Stomach smooth muscle (tissue), 2 donors: ENCODE measurements around the gene PRRT2.
"Not testable (repeated sequence)": the region's sequence is repeated elsewhere in the genome, so short reads cannot be mapped to it uniquely, and the experiment has no call there.

Experiments used
- H3K27ac ChIP-seq: one replicate; pipeline ENCODE4 v1.7.0; 2013; ENCODE audit warnings: mild to moderate bottlenecking, low read length, inconsistent platforms
- H3K27me3 ChIP-seq, 2 donors: one replicate each; pipeline ENCODE4 v1.7.0; 2013; ENCODE audit warnings: low read length in 2 of 2; ENCODE audit not compliant: insufficient read depth in 2 of 2, control insufficient read depth in 1 of 2
- H3K36me3 ChIP-seq, 2 donors: one replicate each; pipeline ENCODE4 v1.7.0; 2013; ENCODE audit warnings: low read length in 2 of 2; ENCODE audit not compliant: control insufficient read depth in 2 of 2, insufficient read depth in 2 of 2
- H3K4me1 ChIP-seq: one replicate; pipeline ENCODE4 v1.7.0; 2013; ENCODE audit warnings: low read length; ENCODE audit not compliant: control insufficient read depth, insufficient read depth
- H3K4me3 ChIP-seq, 2 donors: one replicate each; pipeline ENCODE4 v1.7.0; 2013; ENCODE audit warnings: low read length in 2 of 2
- H3K9ac ChIP-seq, 2 donors: one replicate each; pipeline ENCODE4 v1.7.0; 2013; ENCODE audit warnings: low read length in 2 of 2, mild to moderate bottlenecking in 1 of 2
- H3K9me3 ChIP-seq, 2 donors: one replicate each; pipeline ENCODE4 v1.7.0; 2013; ENCODE audit warnings: low read length in 2 of 2; ENCODE audit not compliant: control insufficient read depth in 2 of 2
- donor health status: healthy.
- donor health status: Pancreatic carcinoma.

The PRRT2 gene

GRCh38 chr16:29791845-29792807 lies 19.9 kb upstream of the PRRT2 start:
- Histone ChIP-seq H3K9ac (no peak overlapping the region), H3K27ac (no peak overlapping the region), H3K4me3 (peak overlapping the region; percentile 77 to 91), H3K36me3 (peaks cover 0 to under 1% of the 10 kb centered on the region in 2 donors), H3K27me3 (no peaks in the 10 kb centered on the region), H3K4me1 (peaks cover 17% of the 10 kb centered on the region), H3K9me3 (no peaks in the 10 kb centered on the region)

- not testable (repeated sequence) for H3K27ac ChIP-seq, H3K27me3 ChIP-seq, H3K9ac ChIP-seq, H3K4me3 ChIP-seq, H3K36me3 ChIP-seq, H3K9me3 ChIP-seq
- H3K4me1 ChIP-seq = peaks cover 17% of the 10 kb centered on the region
These were observed 18.8 kb upstream of the PRRT2 start for GRCh38 chr16:29793153-29793552.

- Histone ChIP-seq H3K9ac (no peak overlapping the region), H3K27ac (no peak overlapping the region), H3K36me3 (peaks cover 13 to 18% of the 10 kb centered on the region in 2 donors), H3K27me3 (no peaks in the 10 kb centered on the region), H3K9me3 (no peaks in the 10 kb centered on the region), H3K4me1 (peaks cover 17% of the 10 kb centered on the region), H3K4me3 (no peak overlapping the region)
These were observed 17.7 kb upstream of the PRRT2 start for GRCh38 chr16:29794231-29794710.

GRCh38 chr16:29802416-29802935 lies 9.5 kb upstream of the PRRT2 start:
- Histone ChIP-seq H3K4me3 (no peak overlapping the region), H3K4me1 (peaks cover 20% of the 10 kb centered on the region), H3K9me3 (no peaks in the 10 kb centered on the region), H3K9ac (no peak overlapping the region), H3K27ac (peak overlapping the region; percentile 97), H3K27me3 (no peaks in the 10 kb centered on the region), H3K36me3 (peaks cover 17 to 25% of the 10 kb centered on the region in 2 donors)

- Histone ChIP-seq H3K4me1 (peaks cover 35% of the 10 kb centered on the region), H3K4me3 (peak overlapping the region; percentile 85 to 88), H3K9ac (peak overlapping the region in 1 of 2 donors; percentile 96), H3K27me3 (no peaks in the 10 kb centered on the region), H3K27ac (peak overlapping the region; percentile 97), H3K9me3 (no peaks in the 10 kb centered on the region), H3K36me3 (peaks cover 9 to 10% of the 10 kb centered on the region in 2 donors)
These were observed 8.0 kb upstream of the PRRT2 start for GRCh38 chr16:29804020-29804419.

- Histone ChIP-seq H3K9ac (peak overlapping the region; percentile 96 to 97), H3K27me3 (no peaks in the 10 kb centered on the region), H3K36me3 (peaks cover 3% of the 10 kb centered on the region in 2 donors), H3K27ac (peak overlapping the region; percentile 97), H3K9me3 (no peaks in the 10 kb centered on the region), H3K4me1 (peaks cover 41% of the 10 kb centered on the region), H3K4me3 (peak overlapping the region; percentile 85 to 88)
These were observed 7.3 kb upstream of the PRRT2 start for GRCh38 chr16:29804455-29805231.

DNA sequence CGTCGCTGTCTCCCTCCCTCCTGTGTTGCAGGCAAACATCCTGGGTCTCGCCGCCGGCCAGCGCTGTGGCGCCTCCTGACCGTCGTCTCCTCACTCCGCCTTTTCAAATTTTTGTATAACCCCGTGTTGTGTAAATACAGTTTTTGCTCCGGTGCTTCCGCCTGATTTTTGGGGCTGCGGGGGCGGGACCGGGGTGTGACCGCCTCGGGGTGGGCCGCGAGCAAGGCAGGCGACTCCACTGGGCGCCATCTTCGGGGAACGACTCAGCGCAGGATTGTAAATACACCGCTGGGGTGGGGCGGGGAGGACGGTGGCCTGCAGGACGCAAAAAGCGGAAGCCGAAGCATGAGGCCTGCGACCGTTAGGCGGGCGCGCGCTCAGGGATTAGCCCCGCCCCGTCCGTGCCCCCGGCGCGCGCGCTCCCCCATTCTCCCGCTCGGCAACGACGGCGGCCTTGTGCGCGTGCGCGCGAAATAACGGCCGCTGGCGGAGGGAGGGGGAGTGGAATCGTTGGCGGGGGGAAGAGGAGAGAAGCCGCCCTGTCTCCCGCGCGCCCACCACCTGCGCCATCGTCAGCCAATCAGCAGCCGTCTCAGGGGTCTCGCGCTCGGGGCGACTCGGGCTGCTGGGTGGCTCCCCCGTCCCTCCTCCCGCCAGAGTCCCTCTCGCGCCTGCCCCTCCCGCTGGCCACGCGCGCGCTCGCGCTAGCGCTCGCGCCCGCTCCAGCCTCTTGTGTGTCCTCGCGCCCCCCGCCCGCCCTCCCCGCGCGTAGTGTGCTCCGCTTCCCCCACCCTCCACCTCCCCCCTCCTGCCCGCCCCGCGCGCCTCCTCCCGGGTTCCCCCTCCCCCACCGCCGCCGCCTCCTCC lies 6.5 kb upstream of the PRRT2 start:
- Histone ChIP-seq H3K4me1 (peaks cover 49% of the 10 kb centered on the region), H3K27me3 (no peaks in the 10 kb centered on the region), H3K9me3 (no peaks in the 10 kb centered on the region), H3K27ac (peak overlapping the region; percentile 97), H3K9ac (peak overlapping the region; percentile 96 to 97), H3K4me3 (peak overlapping the region; percentile 85 to 88), H3K36me3 (peaks cover 0 to 2% of the 10 kb centered on the region in 2 donors)

DNA sequence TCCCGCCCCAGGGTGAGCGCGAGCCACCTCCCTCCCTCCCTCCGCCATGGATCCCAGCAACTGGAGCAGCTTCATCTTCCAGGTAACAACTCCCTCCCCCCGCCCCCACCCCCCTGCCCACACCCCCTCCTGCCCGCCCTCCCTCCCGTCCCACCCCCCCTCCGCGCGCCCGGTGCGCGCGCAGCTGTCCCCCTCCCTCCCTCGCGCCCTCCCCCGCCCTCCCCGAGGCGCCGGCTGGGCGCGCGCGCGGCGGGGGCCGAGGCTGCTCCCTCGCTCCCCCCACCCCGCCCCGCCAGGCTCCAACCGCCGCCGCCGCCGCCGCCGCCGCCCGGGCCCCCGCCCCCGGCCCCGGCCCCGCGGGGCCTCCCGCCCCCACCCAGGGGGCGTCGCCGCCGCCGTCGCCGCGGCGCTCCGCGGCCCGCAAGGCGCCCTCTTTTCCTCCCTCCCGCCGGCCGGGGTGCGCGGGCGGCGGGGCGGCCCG lies 5.9 kb upstream of the PRRT2 start, which contains the start of gene MAZ:
MAZ (plus strand) TSS at position 431 of the 481 bp plus-strand sequence. CDS start 173 bp downstream, outside the sequence.
- Histone ChIP-seq H3K9ac (peak within 1 kb of the TSS; percentile 67 to 73), H3K4me1 (peaks cover 56% of the 10 kb centered on the region), H3K27me3 (no peaks in the 10 kb centered on the region), H3K27ac (peak within 1 kb of the TSS; percentile 97), H3K36me3 (no peaks in the 10 kb centered on the region), H3K9me3 (no peaks in the 10 kb centered on the region), H3K4me3 (peak within 1 kb of the TSS; percentile 54 to 88)

DNA sequence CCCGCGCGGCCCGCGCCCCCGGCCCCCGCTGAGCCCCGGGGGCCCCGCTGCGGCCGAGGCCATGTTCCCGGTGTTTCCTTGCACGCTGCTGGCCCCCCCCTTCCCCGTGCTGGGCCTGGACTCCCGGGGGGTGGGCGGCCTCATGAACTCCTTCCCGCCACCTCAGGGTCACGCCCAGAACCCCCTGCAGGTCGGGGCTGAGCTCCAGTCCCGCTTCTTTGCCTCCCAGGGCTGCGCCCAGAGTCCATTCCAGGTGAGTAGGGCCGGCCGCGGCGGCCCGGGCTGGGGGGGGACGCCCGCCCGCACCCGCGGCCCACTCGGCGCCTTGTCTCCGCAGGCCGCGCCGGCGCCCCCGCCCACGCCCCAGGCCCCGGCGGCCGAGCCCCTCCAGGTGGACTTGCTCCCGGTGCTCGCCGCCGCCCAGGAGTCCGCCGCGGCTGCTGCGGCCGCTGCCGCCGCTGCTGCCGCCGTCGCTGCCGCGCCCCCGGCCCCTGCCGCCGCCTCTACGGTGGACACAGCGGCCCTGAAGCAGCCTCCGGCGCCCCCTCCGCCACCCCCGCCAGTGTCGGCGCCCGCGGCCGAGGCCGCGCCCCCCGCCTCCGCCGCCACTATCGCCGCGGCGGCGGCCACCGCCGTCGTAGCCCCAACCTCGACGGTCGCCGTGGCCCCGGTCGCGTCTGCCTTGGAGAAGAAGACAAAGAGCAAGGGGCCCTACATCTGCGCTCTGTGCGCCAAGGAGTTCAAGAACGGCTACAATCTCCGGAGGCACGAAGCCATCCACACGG lies 5.2 kb upstream of the PRRT2 start:
- Histone ChIP-seq H3K9me3 (no peaks in the 10 kb centered on the region), H3K27me3 (no peaks in the 10 kb centered on the region), H3K36me3 (no peaks in the 10 kb centered on the region), H3K9ac (peak overlapping the region; percentile 67 to 68), H3K4me3 (peak overlapping the region; percentile 54 to 74), H3K4me1 (peaks cover 63% of the 10 kb centered on the region), H3K27ac (peak overlapping the region; percentile 92)
